ENCODE measurements around the gene KRTAP2-4.

- TF ChIP-seq CTCF (conservative IDR thresholded peaks at IDR 0.05; ENCODE audit: low read depth, low read length) (no peak), EZH2 (IDR thresholded peaks at IDR 0.05; ENCODE audit: borderline replicate concordance, low read depth, low read length, poor library complexity, severe bottlenecking) (no peak)
Observed at GRCh38 chr17:41026715-41027471, 38.8 kb downstream of the KRTAP2-4 start, which contains the start of gene KRTAP1-5.
